ENCODE data around the gene RGS8.

RGS8 gene

GRCh38 chr1:182667848-182668505 lies 16.4 kb downstream of the RGS8 start:
- TF ChIP-seq, protein P1, sequence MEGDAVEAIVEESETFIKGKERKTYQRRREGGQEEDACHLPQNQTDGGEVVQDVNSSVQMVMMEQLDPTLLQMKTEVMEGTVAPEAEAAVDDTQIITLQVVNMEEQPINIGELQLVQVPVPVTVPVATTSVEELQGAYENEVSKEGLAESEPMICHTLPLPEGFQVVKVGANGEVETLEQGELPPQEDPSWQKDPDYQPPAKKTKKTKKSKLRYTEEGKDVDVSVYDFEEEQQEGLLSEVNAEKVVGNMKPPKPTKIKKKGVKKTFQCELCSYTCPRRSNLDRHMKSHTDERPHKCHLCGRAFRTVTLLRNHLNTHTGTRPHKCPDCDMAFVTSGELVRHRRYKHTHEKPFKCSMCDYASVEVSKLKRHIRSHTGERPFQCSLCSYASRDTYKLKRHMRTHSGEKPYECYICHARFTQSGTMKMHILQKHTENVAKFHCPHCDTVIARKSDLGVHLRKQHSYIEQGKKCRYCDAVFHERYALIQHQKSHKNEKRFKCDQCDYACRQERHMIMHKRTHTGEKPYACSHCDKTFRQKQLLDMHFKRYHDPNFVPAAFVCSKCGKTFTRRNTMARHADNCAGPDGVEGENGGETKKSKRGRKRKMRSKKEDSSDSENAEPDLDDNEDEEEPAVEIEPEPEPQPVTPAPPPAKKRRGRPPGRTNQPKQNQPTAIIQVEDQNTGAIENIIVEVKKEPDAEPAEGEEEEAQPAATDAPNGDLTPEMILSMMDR (IDR thresholded peaks at IDR 0.05; ENCODE audit: low read depth, low read length) = no peak
- no peak overlapping the region for H3K4me3 ChIP-seq (replicated peaks in 1 of 2; ENCODE audit: low read depth in 2 of 2, low read length in 2 of 2)
- no peak for DNase-seq (ENCODE audit: low read depth in 2 of 2)

GRCh38 chr1:182666706-182667105 lies 17.7 kb downstream of the RGS8 start:
- TF ChIP-seq, protein P1 (IDR thresholded peaks at IDR 0.05; ENCODE audit: low read depth, low read length) = no peak
- no peak for DNase-seq (ENCODE audit: low read depth in 2 of 2)

DNA sequence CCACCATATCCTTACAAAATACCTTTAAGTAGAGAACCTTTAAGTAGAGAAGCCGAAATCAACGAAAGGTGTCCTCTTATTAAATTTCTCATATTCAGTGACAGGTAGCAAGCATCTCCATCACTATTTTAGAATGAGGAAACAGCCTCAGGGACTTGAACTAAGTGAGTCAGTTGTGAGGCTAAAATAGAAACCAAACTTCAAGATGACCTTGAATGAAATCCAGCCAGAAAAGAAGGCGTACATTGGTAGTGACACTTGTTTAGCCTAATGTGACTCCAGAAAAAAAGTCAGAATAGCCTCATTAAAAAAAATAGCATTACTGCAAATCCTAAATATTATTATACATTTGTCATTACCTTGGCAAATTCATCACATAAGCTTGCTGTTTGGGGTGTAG lies 20.1 kb downstream of the RGS8 start:
- TF ChIP-seq, protein P1 (IDR thresholded peaks at IDR 0.05; ENCODE audit: low read depth, low read length) = no peak
- no peak for DNase-seq (ENCODE audit: low read depth in 2 of 2)
- H3K4me3 ChIP-seq (replicated peaks in 1 of 2; ENCODE audit: low read depth in 2 of 2, low read length in 2 of 2) = no peak overlapping the region

More at GRCh38 chr1:182666706-182667105, 17.7 kb downstream of the RGS8 start:
- no peak overlapping the region for H3K4me3 ChIP-seq (replicated peaks in 1 of 2; ENCODE audit: low read depth in 2 of 2, low read length in 2 of 2)

DNA sequence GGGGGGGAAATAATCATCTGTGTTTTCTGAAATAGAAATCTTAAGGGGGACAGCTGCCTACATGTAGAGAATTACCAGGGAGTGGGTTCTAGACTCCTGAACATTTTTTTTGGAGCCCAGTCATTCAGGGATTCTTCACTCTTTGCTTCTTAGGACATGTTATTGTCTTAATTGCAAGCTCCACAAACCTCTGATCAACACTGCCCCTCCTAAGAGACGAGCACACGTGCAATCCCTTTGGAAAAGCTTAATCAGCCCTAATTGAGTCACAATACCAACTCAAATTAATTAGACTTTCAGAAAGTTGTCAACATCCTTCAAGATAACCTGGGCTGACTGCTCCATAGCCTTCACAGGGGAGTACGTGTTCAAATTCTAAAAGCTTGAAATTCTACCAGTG lies 21.4 kb downstream of the RGS8 start:
- TF ChIP-seq, protein P1 (IDR thresholded peaks at IDR 0.05; ENCODE audit: low read depth, low read length) = no peak
- DNase-seq (ENCODE audit: low read depth in 2 of 2) = no peak
- no peak overlapping the region for H3K4me3 ChIP-seq (replicated peaks in 1 of 2; ENCODE audit: low read depth in 2 of 2, low read length in 2 of 2)

GRCh38 chr1:182662121-182662890 lies 22.1 kb downstream of the RGS8 start:
- no peak overlapping the region for H3K4me3 ChIP-seq (replicated peaks in 1 of 2; ENCODE audit: low read depth in 2 of 2, low read length in 2 of 2)
- no peak for DNase-seq (ENCODE audit: low read depth in 2 of 2)
- TF ChIP-seq, protein P1 (IDR thresholded peaks at IDR 0.05; ENCODE audit: low read depth, low read length) = no peak

- no peak overlapping the region for H3K4me3 ChIP-seq (replicated peaks in 1 of 2; ENCODE audit: low read depth in 2 of 2, low read length in 2 of 2)
- DNase-seq (ENCODE audit: low read depth in 2 of 2) = no peak
- TF ChIP-seq, protein P1 (IDR thresholded peaks at IDR 0.05; ENCODE audit: low read depth, low read length) = no peak
These were observed 26.3 kb downstream of the RGS8 start for GRCh38 chr1:182658055-182658454.
